K562 (cell line): ENCODE data around the gene SH2D3A. TPM values are rescaled to one million over a fixed set of nuclear protein-coding genes. Genes with fewer than 3 reads are reported as not detected.

Experiments used
- ATAC-seq: fragments of 200-7000 bp; cut with Tn5 transposase; 3 replicates; pipeline ENCODE4 v1.9.1; 2020; ENCODE audit warnings: moderate library complexity
- BruUV-seq: library from RNA; stranded (reverse); fragments of 400-500 nt; replicated peaks from 2 replicates; lab custom pipeline; 2021; lab: Mats Ljungman, UMichigan
- CTCF ChIA-PET: fragments of 300-600 bp; formaldehyde crosslinking; extraction: SDS; loops from one replicate; lab custom pipeline; 2021; ENCODE audit warnings: low intra/inter-chr PET ratio; lab: Yijun Ruan, JAX
- POLR2A ChIA-PET: fragments of 300-600, 350-650 bp; sonication (Branson Sonifier 250); formaldehyde crosslinking; extraction: SDS; loops from one replicate; lab custom pipeline; 2021; ENCODE audit warnings: antibody characterized with exemption, inconsistent platforms; lab: Yijun Ruan, JAX
- DNase-seq, 4 experiments: peaks; one replicate each; pipeline versions ENCODE4 v3.0.0 to v3.0.0-alpha.2; 2011 to 2018; ENCODE audit warnings: low spot score in 3 of 4, mixed read lengths in 3 of 4; ENCODE audit errors: extremely low read depth in 1 of 4
- FAIRE-seq: peaks from 2 replicates; lab custom pipeline; 2011; peaks lifted over from hg19 to GRCh38; lab: Jason Lieb, UNC
- H2AFZ ChIP-seq: 2 replicates; pipeline ENCODE4 v1.6.0; 2011; ENCODE audit warnings: low read depth, low read length, control low read depth, inconsistent platforms
- H3K27ac ChIP-seq: fragments of 200-600 bp; 3 replicates; pipeline ENCODE4 v1.8.0; 2011; ENCODE audit warnings: low read depth, mild to moderate bottlenecking, control low read depth, inconsistent platforms, low read length, moderate library complexity, mixed read lengths; ENCODE audit errors: extremely low read depth
- H3K27me3 ChIP-seq, 2 experiments: fragments of 300-600 bp in 1 of 2; 2 replicates in 1 of 2; 3 replicates in 1 of 2; pipeline versions ENCODE4 v1.6.0 to v1.8.0; 2011; ENCODE audit warnings: inconsistent platforms in 2 of 2, low read length in 2 of 2, mild to moderate bottlenecking in 1 of 2, mixed read lengths in 1 of 2, moderate library complexity in 1 of 2; ENCODE audit not compliant: control insufficient read depth in 2 of 2, insufficient read depth in 2 of 2
- H3K36me3 ChIP-seq: fragments of 300-600 bp; 3 replicates; pipeline ENCODE4 v1.8.0; 2011; ENCODE audit warnings: mild to moderate bottlenecking, low read length, inconsistent platforms; ENCODE audit not compliant: control insufficient read depth, insufficient read depth
- H3K4me1 ChIP-seq, 2 experiments: fragments of 200-600 bp in 1 of 2; replicated peaks in 1 of 2; 2 replicates in 1 of 2; 3 replicates in 1 of 2; pipeline versions ENCODE4 v1.5.1 to v1.8.0; 2011; ENCODE audit warnings: inconsistent platforms in 2 of 2, low read length in 2 of 2, mild to moderate bottlenecking in 1 of 2, mixed read lengths in 1 of 2, moderate library complexity in 1 of 2; ENCODE audit not compliant: control insufficient read depth in 2 of 2, insufficient read depth in 2 of 2
- H3K4me2 ChIP-seq: 2 replicates; pipeline ENCODE4 v1.6.1; 2011; ENCODE audit warnings: low read length, control low read depth, inconsistent platforms, mixed read lengths; ENCODE audit not compliant: insufficient read depth
- H3K4me3 ChIP-seq: fragments of 200-600 bp; sonication (generic), shearing (Covaris generic); 2 replicates; pipeline ENCODE4 v1.5.1; 2016; ENCODE audit warnings: control low read depth, inconsistent platforms
- H3K79me2 ChIP-seq: fragments of 200-600 bp; 3 replicates; pipeline ENCODE4 v1.8.0; 2011; ENCODE audit warnings: low read length, inconsistent platforms; ENCODE audit not compliant: control insufficient read depth, insufficient read depth
- H3K9ac ChIP-seq, 2 experiments: 2 replicates each; pipeline versions ENCODE4 v1.6.0 to v1.6.1; 2011; ENCODE audit warnings: low read depth in 2 of 2, low read length in 2 of 2, control low read depth in 1 of 2, inconsistent platforms in 1 of 2, mild to moderate bottlenecking in 1 of 2, mixed read lengths in 1 of 2; ENCODE audit not compliant: insufficient read depth in 1 of 2
- H3K9me1 ChIP-seq: one replicate; pipeline ENCODE4 v1.6.0; 2011; ENCODE audit warnings: inconsistent platforms, mild to moderate bottlenecking, low read length, moderate library complexity; ENCODE audit not compliant: control insufficient read depth, insufficient read depth
- H3K9me3 ChIP-seq: replicated peaks from 2 replicates; pipeline ENCODE4 v1.5.1; 2011; ENCODE audit warnings: low read depth, low read length, inconsistent platforms; ENCODE audit not compliant: control insufficient read depth, insufficient read depth
- H4K20me1 ChIP-seq: replicated peaks from 2 replicates; pipeline ENCODE4 v1.6.1; 2011; ENCODE audit warnings: low read length, inconsistent platforms, mixed read lengths; ENCODE audit not compliant: control insufficient read depth, insufficient read depth
- BCOR ChIP-seq: fragments of 450-650 bp; IDR thresholded peaks from 2 replicates; pipeline ENCODE4 v1.6.1; 2016
- CHD1 ChIP-seq: fragments of 200-600 bp; sonication (generic); IDR thresholded peaks from one replicate; pipeline ENCODE4 v1.6.1; 2012; ENCODE audit warnings: mild to moderate bottlenecking, moderate library complexity, low read length, inconsistent platforms
- CTBP1 ChIP-seq: fragments of 450-650 bp; IDR thresholded peaks from 2 replicates; pipeline ENCODE4 v1.6.1; 2016; ENCODE audit warnings: borderline replicate concordance
- HDGF ChIP-seq: fragments of 450-650 bp; IDR thresholded peaks from 2 replicates; pipeline ENCODE4 v1.6.1; 2016
- HNRNPL ChIP-seq: fragments of 200-400 bp; formaldehyde crosslinking; IDR thresholded peaks from 2 replicates; pipeline ENCODE4 v1.6.1; 2017; ENCODE audit warnings: low read depth, mild to moderate bottlenecking, low read length
- IRF2 ChIP-seq: sonication (generic); formaldehyde crosslinking; IDR thresholded peaks from 2 replicates; pipeline ENCODE4 v1.8.1; 2022; ENCODE audit warnings: mild to moderate bottlenecking, missing genetic modification reagents
- MCM7 ChIP-seq, 2 experiments: fragments of 450-650 bp; IDR thresholded peaks; 2 replicates each; pipeline ENCODE4 v1.6.1; 2016 to 2018
- NFIC ChIP-seq: fragments of 450-650 bp; IDR thresholded peaks from 2 replicates; pipeline ENCODE4 v1.6.1; 2017; ENCODE audit warnings: mild to moderate bottlenecking, inconsistent platforms
- PHTF2 ChIP-seq: fragments of 250-450 bp; sonication (Bioruptor Pico); IDR thresholded peaks from 2 replicates; pipeline ENCODE4 v1.5.0; 2021; ENCODE audit warnings: mild to moderate bottlenecking
- RBM34 ChIP-seq: fragments of 200-400 bp; formaldehyde crosslinking; IDR thresholded peaks from 2 replicates; pipeline ENCODE4 v1.6.1; 2018; ENCODE audit warnings: low read length, borderline replicate concordance; ENCODE audit not compliant: insufficient read depth
- SFPQ ChIP-seq: fragments of 200-400 bp; formaldehyde crosslinking; IDR thresholded peaks from 2 replicates; pipeline ENCODE4 v1.6.1; 2017; ENCODE audit warnings: mild to moderate bottlenecking, low read depth, low read length, moderate library complexity
- SMAD1 ChIP-seq: fragments of 150-350 bp; IDR thresholded peaks from 2 replicates; pipeline ENCODE4 v1.6.1; 2014; ENCODE audit warnings: low read length, low read depth; ENCODE audit not compliant: partially characterized antibody
- ZBTB5 ChIP-seq: fragments of 450-650 bp; IDR thresholded peaks from 2 replicates; pipeline ENCODE4 v1.6.1; 2017; ENCODE audit warnings: antibody characterized with exemption
- ZFPM2 ChIP-seq: fragments of 250-450 bp; sonication (Bioruptor Pico); IDR thresholded peaks from 2 replicates; pipeline ENCODE4 v1.5.1; 2022; ENCODE audit warnings: mild to moderate bottlenecking
- ZNF655 ChIP-seq: fragments of 250-450 bp; sonication (Bioruptor Pico); IDR thresholded peaks from 2 replicates; pipeline ENCODE4 v1.5.0; 2021
- ZNF717 ChIP-seq: fragments of 250-450 bp; sonication (Bioruptor Pico); IDR thresholded peaks from 2 replicates; pipeline ENCODE4 v1.5.0; 2021
- ZNF79 ChIP-seq: fragments of 250-450 bp; sonication (Bioruptor Pico); IDR thresholded peaks from 2 replicates; pipeline ENCODE4 v1.4.0; 2020; ENCODE audit warnings: low read depth, mild to moderate bottlenecking, moderate library complexity
- WGBS: fragments of 100-300 bp; shearing (Covaris generic); methylation state at CpG from one replicate; pipeline ENCODE4 v1.1.6; 2016; ENCODE audit warnings: low coverage, mixed read lengths; ENCODE audit not compliant: insufficient coverage; ENCODE audit errors: missing lambda C conversion rate; 5-methylcytosine and 5-hydroxymethylcytosine counted together
- in situ Hi-C: fragments of 300-500 bp; cut with MboI; formaldehyde crosslinking; loops from 4 replicates; pipeline ENCODE4 v1.15.0; 2018; ENCODE audit warnings: inconsistent platforms, mixed read lengths
- intact Hi-C: fragments of 100-400 bp; cut with micrococcal nuclease; formaldehyde crosslinking; loops from 2 replicates; pipeline ENCODE4 v1.14.2; 2022
- polyA plus RNA-seq, 8 experiments: library from polyadenylated mRNA; depleted of rRNA in 4 of 8; stranded (reverse) in 5 of 8; unstranded in 3 of 8; fragments of >200 nt; fragmentation: Nextera tagmentation in 2 of 8; fragmentation: Illumina TruSeq in 1 of 8; extraction: Ambion mirVana in 2 of 8; extraction: Trizol in 1 of 8; gene quantifications; 2 replicates each; pipeline versions ENCODE4 v1.2.1 to v1.2.3, GENCODE V29; 2011 to 2014; ENCODE audit warnings: inconsistent platforms in 1 of 8, missing spikeins in 1 of 8
- total RNA-seq, 7 experiments: library from RNA; depleted of rRNA in 6 of 7; stranded (reverse); fragments of >200 nt in 6 of 7; fragmentation: Illumina TruSeq in 2 of 7; extraction: Trizol in 2 of 7; gene quantifications; 2 replicates each; pipeline versions ENCODE4 v1.2.1 to v1.2.3, GENCODE V29; 2011 to 2021; ENCODE audit warnings: low replicate concordance in 1 of 7

The SH2D3A gene
- total and polyA plus RNA-seq, 9 of the 15 experiments (the other 6 are each of a cell fraction or from before 2014, with no cell fraction given), result 0.75 to 26.3 (median 8.9) TPM

GRCh38 chr19:6774821-6775707 lies 7.8 kb upstream of the SH2D3A start:
- in situ Hi-C loops, result no loop called here
- Histone ChIP-seq H3K4me1 (peaks cover 6 to 31% of the 10 kb centered on the region in 2 experiments; a peak in 4 of 5 replicates), H3K9ac (no peak overlapping the region), H2AFZ (no peak overlapping the region), H3K9me1 (no peaks in the 10 kb centered on the region), H3K79me2 (peaks cover 14% of the 10 kb centered on the region; the same call in 2 of the 3 replicates), H3K27ac (no peak overlapping the region), H3K4me3 (no peak overlapping the region), H4K20me1 (0 out of 2 replicates have a peak, but pooled peaks cover 3% of the 10 kb centered on the region), H3K4me2 (no peak overlapping the region), H3K36me3 (no peaks in the 10 kb centered on the region), H3K27me3 (no peaks in the 10 kb centered on the region), H3K9me3 (no peaks in the 10 kb centered on the region)
- DNase-seq, result no peak
- no peak for ATAC-seq
- intact Hi-C loops, result no loop called here
- POLR2A ChIA-PET, result interaction anchor here (0.5 to 1.7 kb wide), 3 partner anchors 11 to 1168 kb away, joined by 3 to 8 read pairs (median 3); partner anchors contain the start of gene TIMM44
- FAIRE-seq, result no peak
- no TSS peak for BruUV-seq
- WGBS, result 20% methylated on average over 10 of the region's 11 CpGs
- TF ChIP-seq SMAD1 (no peak), ZBTB5 (no peak), NFIC (peak; percentile 14; the same call in 1 of the 2 replicates), ZFPM2 (CRISPR knock-in tag) (no peak), PHTF2 (CRISPR knock-in tag) (no peak), HNRNPL (no peak), IRF2 (CRISPR knock-in tag) (no peak), BCOR (0 out of 2 replicates have a peak, but pooled peaks have one; percentile 24), HDGF (no peak), CHD1 (no peak), ZNF79 (no peak), ZNF717 (CRISPR knock-in tag) (no peak), ZNF655 (no peak), CTBP1 (peak; percentile 18; the same call in 1 of the 2 replicates), MCM7 (IDR thresholded peaks at IDR 0.05) (no peak), SFPQ (no peak), RBM34 (no peak)
- CTCF ChIA-PET, result interaction anchor here (0.6 kb wide), 1 partner anchor 27 kb away, joined by 3 read pairs; no protein-coding TSS in a partner anchor
